Left cardiac atrium (tissue), 4 donors: Measurements from ENCODE around the gene SP6. TPM values are rescaled to one million over a fixed set of nuclear protein-coding genes. Genes with fewer than 3 reads are reported as not detected.

Experiments
- ATAC-seq, 2 donors: fragments of 200-7000 bp; cut with Tn5 transposase; one replicate each; pipeline ENCODE4 v1.9.1; 2020; ENCODE audit warnings: mild to moderate bottlenecking in 2 of 2, moderate library complexity in 2 of 2
- DNase-seq: peaks from one replicate; pipeline ENCODE4 v3.0.0-alpha.2; 2020
- intact Hi-C, 2 donors: fragments of 100-400 bp; cut with DNase I; formaldehyde crosslinking; loops; one replicate each; pipeline versions ENCODE4 v1.14.1 to v1.15.1; 2022 to 2023
- total RNA-seq, 2 donors: library from RNA; stranded (reverse); fragmentation: NEBNext Ultra II Directional; extraction: Animal tissue kit (Norgen Biotek cat#: 25700); gene quantifications; one replicate each; pipeline ENCODE4 v1.2.1, GENCODE V29; 2021
- donor health status: DM: no; HTN: yes; CAD: no.
- donor health status: DM: no; HTN: yes; CAD: no; lungs with severe emphysema.
- donor health status: DM: yes; HTN: yes; CAD: no.
- donor health status: Dilated cardiomyopathy.

The SP6 gene
- total RNA-seq, 2 donors from 2014 or later = 0.24 to 0.50 TPM

GRCh38 chr17:47841488-47842291 is 9.3 kb downstream of the SP6 start:
- no peak for DNase-seq
- intact Hi-C loops = loop anchor here (2.0 to 10.0 kb wide), 4 partner anchors 103 to 177 kb away; partner anchors contain the start of genes CDK5RAP3 (in 2 of the 2) and PNPO (in 1 of the 2)
- ATAC-seq = no peak

GRCh38 chr17:47840742-47841487 is 10.0 kb downstream of the SP6 start, which contains the start of gene SCRN2:
Gene SCRN2, minus strand, starts transcription at chr17:47841273. Its CDS starts 430 bp downstream, at chr17:47840843.
- ATAC-seq (peak; percentile 84 to 94), DNase-seq (peak; percentile 91)
- intact Hi-C loops = loop anchor here (2.0 to 10.0 kb wide), 3 partner anchors 104 to 130 kb away; partner anchors contain the start of genes CDK5RAP3 (in 1 of the 2) and PNPO (in 1 of the 2)

DNA sequence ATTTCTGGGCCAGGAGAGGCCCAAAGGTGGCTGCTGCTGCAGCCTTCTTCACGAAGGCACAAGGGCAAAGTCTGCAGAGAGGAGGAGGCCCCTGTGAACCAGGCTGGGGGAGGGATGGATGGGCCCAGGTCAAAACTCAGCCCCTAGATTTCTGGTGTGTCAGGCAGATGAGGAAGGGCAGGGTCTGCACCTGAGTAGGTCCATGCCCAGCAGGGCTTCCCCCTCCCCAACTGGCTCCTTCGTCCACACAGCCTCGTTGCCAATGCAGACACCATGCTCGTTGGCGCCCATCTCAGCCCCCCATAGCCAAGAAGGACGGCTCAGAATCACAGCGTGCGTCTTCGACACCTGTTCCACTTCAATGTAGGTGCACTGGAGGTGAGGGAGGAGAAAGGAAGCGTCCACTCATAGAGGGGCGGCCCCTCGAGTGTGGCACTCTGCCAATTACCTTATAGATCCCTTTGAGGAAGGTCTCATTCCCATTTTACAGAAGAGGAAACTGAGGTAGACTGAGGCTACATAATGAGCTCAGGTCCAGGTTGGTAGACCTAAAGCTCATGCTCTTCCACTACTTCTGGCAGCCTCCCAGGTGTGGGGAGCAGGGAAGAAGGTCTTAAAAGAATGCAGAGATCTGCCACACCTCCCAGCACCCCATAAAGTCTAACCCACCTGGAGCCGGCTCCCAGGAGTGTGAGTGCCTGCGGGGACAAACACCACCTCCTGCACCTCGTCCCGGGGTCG is 10.8 kb downstream of the SP6 start:
- DNase-seq = no peak
- no peak for ATAC-seq

DNA sequence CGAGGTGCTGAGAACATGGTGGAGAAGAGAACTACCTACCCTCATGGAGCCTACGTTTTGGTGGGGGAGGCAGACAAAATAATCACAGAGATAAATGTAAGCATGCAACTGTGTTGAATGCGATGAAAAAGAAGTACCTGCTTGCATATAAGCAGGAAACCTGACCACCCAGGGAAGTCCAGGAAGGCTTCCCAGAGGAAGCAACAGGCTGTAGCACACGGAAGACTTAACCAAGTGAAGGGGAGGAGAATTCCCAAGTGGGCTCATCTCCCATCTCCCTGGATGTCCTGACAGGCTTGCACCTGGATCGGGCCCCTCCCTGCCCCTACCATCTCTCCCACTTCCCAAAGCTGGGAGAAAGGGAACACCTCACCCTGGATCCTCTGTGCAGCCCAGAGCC is 11.9 kb downstream of the SP6 start:
- DNase-seq (no peak), ATAC-seq (no peak)
- intact Hi-C loops = no loop called here

More for the DNA sequence above, 10.8 kb downstream of the SP6 start:
- intact Hi-C loops = loop anchor here (2.0 to 10.0 kb wide), 3 partner anchors 105 to 131 kb away; partner anchors contain the start of genes CDK5RAP3 (in 1 of the 2) and PNPO (in 1 of the 2)

DNA sequence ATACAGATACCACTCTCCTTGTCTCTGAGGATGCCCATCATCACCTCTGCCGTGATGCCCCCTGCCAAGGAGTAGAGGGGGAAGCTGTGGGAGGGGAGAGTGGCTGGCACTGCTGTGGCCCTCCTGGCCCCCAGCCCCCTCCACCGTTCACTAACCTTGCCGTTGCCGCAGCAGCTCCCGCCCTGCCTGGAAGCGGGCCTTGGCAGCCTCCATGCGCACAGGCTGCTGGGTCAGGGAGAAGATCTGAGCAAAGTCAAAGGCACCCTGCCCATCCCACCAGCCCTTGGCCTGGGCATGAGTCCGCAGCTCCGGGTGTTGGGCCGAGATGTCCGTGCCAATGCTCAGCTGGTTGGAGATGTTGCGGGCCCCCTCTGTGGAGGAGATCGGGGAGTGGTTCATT is 12.3 kb downstream of the SP6 start:
- DNase-seq (no peak), ATAC-seq (no peak)
- intact Hi-C loops = no loop called here

DNA sequence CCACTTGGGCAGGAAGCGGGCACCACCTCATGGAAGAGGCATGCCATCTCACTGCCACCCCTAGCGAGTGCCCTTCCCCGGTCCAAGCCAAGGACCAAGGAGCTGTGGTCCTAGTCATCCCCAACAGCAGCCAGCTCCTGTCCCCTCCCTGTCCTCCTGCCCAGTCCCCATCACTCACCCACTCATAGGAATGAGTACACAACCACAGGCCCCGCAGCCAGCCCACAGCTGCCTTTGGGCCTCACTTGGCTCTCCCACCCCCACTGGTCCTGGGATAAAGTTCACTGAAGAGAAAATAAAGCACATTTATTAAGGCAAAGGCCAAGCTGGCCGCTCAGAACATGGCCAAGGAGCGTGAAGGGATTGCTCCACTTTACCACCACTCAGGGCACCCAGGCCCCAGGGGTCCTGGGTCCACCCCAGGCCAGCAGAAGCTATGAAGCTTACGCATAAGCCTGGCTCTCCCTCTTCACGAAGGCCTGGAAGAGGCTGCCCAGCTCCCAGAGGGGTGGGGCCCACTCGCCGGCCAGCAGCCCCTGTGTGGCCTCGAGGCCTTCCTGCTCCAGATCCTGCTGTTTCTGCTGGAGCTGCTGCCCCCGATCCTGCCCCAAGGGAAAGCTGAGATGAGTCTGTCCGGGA is 13.4 kb downstream of the SP6 start:
- ATAC-seq (peak in 1 of 2 donors; percentile 49), DNase-seq (no peak)
- intact Hi-C loops = no loop called here

DNA sequence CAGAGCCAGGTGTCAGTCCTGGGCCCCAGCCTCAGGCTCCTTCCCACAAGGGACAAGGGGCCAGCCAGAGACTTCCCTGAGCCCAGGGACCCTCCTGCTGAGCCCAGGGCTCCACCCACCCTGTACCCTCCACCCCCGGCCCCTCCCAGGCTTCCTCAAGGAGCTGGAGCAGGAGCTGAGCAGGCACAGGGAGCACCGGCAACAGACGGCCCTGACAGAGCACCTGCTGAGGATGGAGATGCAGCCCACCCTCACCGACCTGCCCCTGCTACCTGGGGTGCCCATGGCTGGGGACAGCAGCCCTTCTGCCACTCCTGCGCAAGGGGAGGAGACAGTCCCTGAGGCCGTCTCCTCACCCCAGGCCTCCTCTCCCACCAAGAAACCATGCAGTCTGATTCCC is 14.4 kb downstream of the SP6 start:
- ATAC-seq = no peak
- DNase-seq = no peak
- intact Hi-C loops = no loop called here

GRCh38 chr17:47834756-47835155 is 16.2 kb downstream of the SP6 start:
- no peak for ATAC-seq
- DNase-seq = no peak
- intact Hi-C loops = no loop called here

DNA sequence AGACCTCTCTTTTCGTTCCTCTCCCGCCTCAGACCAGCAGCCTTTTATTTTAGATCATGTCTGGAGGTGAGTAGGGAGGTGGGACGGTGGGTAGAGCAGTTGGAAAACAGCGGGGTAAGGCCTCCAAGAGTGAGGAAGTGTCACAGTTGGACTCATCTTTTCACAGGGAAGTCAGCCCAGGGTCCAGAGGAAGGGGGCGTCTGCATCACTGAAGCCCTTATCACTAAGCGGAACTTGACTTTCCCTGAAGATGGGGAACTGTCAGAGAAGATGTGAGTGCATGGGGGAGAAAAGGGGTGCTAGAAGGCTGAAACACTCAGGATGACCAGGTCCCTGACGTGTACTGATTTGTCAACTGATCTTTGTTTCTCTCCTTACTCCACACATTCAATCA is 19.0 kb downstream of the SP6 start:
- ATAC-seq (peak; percentile 1 to 17), DNase-seq (no peak)
- intact Hi-C loops = no loop called here

GRCh38 chr17:47831003-47831933 is 19.7 kb downstream of the SP6 start, which contains the start of the genes LRRC46 and MRPL10:
Gene LRRC46, plus strand, starts transcription at chr17:47831670. Its CDS starts 320 bp downstream, at chr17:47831990.
Gene MRPL10, minus strand, starts transcription at chr17:47831541. Its CDS starts 30 bp downstream, at chr17:47831511.
- intact Hi-C loops = no loop called here
- DNase-seq (peak; percentile 95), ATAC-seq (peak; percentile 96)

DNA sequence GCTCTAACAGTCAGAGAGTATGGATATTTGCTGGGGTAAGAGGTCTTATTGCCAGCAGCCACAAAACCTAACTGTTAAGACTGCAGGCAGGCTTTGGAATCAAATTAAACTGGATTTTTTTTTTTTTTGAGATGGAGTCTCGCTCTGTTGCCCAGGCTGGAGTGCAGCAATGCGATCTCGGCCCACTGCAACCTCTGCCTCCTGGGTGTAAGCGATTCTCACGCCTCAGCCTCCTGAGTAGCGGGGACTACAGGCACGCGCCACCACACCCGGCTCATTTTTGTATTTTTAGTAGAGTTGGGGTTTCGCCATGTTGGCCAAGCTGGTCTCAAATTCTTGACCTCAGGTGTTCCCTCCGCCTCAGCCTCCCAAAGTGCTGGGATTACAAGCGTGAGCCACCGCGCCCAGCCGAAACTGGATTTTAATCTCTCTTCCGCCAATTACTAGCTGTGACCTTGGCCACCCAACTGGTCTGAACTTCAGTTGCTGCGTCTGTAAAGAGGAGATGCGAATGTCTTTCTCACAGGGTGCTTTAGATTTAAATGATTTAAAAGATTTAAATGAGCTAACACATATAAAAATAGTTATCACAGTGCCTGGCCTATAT is 20.5 kb downstream of the SP6 start:
- DNase-seq = no peak
- ATAC-seq = no peak
- intact Hi-C loops = no loop called here

- no peak for ATAC-seq
- intact Hi-C loops = no loop called here
- no peak for DNase-seq
These were observed 21.1 kb downstream of the SP6 start for GRCh38 chr17:47829870-47830269.

DNA sequence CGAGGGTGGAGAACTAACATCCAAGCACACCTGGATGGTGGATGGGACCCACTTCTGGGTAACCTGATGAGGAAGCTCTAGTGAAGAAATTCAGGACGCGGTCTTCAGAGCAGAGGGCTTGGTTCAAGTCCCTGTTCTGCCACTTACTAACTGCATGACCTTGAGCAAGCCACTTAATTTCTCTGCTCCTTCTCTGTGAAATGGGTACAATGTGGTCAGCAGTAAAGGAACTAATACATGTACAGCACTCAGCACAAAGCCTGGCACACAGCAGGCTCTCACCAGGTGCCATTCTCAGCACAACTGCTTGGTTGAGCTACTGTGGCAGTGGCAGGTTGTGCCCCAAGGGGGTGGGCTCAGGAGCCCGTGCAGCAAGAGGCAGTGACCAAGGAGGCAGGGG is 27.4 kb downstream of the SP6 start:
- DNase-seq (no peak), ATAC-seq (no peak)
- intact Hi-C loops = no loop called here

DNA sequence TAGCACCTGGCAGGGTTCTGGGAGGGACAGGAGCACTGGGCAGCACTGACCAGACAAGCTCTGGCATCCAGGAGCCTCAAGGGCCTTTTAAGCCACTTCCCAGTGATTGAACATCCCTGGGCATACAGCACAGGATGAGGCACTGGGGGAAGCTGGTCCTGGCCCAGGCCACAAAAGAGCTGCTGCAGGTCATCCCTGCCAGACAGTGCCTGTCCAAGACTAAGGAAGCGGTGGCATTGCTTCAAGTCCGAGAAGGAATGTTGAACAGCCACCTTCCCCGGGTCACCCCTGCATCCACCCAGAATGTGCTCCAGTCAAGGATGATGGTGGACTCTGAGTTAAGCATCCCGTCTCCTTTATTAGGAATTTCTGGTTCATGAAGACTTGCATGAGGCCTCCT is 28.2 kb downstream of the SP6 start:
- no peak for DNase-seq
- no peak for ATAC-seq
- intact Hi-C loops = no loop called here

GRCh38 chr17:47821424-47822391 is 29.3 kb downstream of the SP6 start, which contains the start of gene OSBPL7:
Gene OSBPL7, minus strand, starts transcription at chr17:47821794. Its CDS starts 1,516 bp downstream, at chr17:47820278.
- peak; percentile 92 to 96 for ATAC-seq
- DNase-seq = peak; percentile 81
- intact Hi-C loops = no loop called here

DNA sequence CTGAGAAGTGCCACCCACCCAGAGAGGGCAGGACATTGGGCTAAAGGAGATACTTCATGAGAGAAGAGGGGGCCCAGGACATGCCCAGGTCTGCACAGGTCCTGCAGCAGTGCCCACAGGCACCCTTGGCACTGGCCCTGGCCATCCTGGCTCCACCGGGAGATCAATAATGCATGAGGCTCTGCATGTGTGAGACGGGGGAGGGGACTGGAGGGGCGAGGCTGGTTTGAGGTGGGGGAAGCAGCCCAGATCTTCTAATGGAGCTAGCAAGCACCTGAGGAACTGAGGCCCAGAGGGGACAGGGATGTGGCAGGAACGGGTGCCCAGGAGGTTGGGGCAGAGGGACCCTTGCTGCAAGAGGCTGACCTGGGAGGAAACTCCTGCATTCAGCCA is 29.9 kb downstream of the SP6 start:
- no peak for ATAC-seq
- intact Hi-C loops = no loop called here
- no peak for DNase-seq
